HCT116 (cell line): ENCODE data around the gene TBC1D1.

Experiments
- POLR2A ChIP-seq: IDR thresholded peaks from 2 replicates; pipeline ENCODE4 v1.7.0; 2011; ENCODE audit warnings: borderline replicate concordance; ENCODE audit not compliant: insufficient read depth, insufficient read length; ENCODE audit errors: extremely low read depth
- TF ChIP-seq, protein P1 (sequence below): IDR thresholded peaks from 2 replicates; pipeline ENCODE4 v1.6.1; 2012

DNA sequence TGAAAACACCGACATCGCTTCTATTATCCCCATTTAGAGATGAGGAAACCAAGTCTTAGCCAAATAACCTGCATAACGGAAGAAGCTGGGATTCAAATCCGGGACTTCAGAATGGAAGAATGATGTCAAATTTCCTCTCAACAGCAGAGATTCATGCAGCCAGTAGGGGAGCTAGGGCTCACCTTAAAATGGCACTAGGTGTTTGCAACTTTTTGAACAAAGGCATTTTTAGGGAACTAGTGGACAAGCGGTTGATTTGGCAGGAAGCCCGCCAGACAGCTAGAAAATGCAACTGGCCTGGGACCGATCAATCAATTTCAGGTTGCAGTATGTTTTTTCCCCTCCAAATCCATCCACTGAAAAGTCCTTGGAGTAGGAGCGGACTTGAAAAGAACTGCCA, 293.5 kb downstream of the TBC1D1 start:
- TF ChIP-seq POLR2A = no peak
- TF ChIP-seq, protein P1, sequence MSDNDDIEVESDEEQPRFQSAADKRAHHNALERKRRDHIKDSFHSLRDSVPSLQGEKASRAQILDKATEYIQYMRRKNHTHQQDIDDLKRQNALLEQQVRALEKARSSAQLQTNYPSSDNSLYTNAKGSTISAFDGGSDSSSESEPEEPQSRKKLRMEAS = no peak
